Pancreas (tissue), 10 donors: ENCODE results near the gene RAD51B. TPM values are rescaled to one million over a fixed set of nuclear protein-coding genes. Genes with fewer than 3 reads are reported as not detected.

Experiments used
- ATAC-seq, 4 donors: fragments of 200-7000 bp; cut with Tn5 transposase; one replicate each; pipeline versions ENCODE4 v1.8.0 to v1.9.1; 2020; ENCODE audit warnings: mild to moderate bottlenecking in 4 of 4, moderate library complexity in 4 of 4
- DNase-seq, 6 donors: peaks; one replicate each; pipeline ENCODE4 v3.0.0-alpha.2; 2020
- FAIRE-seq: peaks from 2 replicates; lab custom pipeline; 2012; peaks lifted over from hg19 to GRCh38; lab: Jason Lieb, UNC
- H3K27ac ChIP-seq, 4 donors: fragments of 200-600 bp; sonication (generic); 1 replicate in 3 of 4; 2 replicates in 1 of 4; pipeline versions ENCODE4 v1.5.0 to v1.8.0; 2020
- H3K27me3 ChIP-seq, 4 donors: fragments of 200-600 bp; one replicate each; pipeline ENCODE4 v1.8.0; 2021
- H3K36me3 ChIP-seq, 3 donors: fragments of 200-600 bp; sonication (generic) in 1 of 3; one replicate each; pipeline versions ENCODE4 v1.5.0 to v1.8.0; 2020 to 2021
- H3K4me1 ChIP-seq, 3 donors: fragments of 200-600 bp; one replicate each; pipeline ENCODE4 v1.8.0; 2021
- H3K4me3 ChIP-seq, 4 donors: fragments of 200-600 bp; sonication (generic) in 2 of 4; one replicate each; pipeline versions ENCODE4 v1.5.0 to v1.8.0; 2020 to 2021
- H3K9me3 ChIP-seq, 4 donors: fragments of 200-600 bp; one replicate each; pipeline ENCODE4 v1.8.0; 2021
- WGBS, 2 donors: extraction: QIAGEN DNeasy Blood & Tissue Kit; methylation state at CpG; one replicate each; pipeline ENCODE4 v1.1.7; 2013; 5-methylcytosine and 5-hydroxymethylcytosine counted together
- intact Hi-C, 3 donors: fragments of 100-400 bp; cut with DNase I; formaldehyde crosslinking; loops; one replicate each; pipeline versions ENCODE4 v1.11.1 to v1.14.2; 2022
- polyA plus RNA-seq, 2 donors: library from polyadenylated mRNA; stranded (reverse); fragments of 200-250 nt; gene quantifications; one replicate each; pipeline ENCODE4 v1.2.3, GENCODE V29; 2013
- total RNA-seq, 6 donors: library from RNA; stranded (reverse); fragmentation: NEBNext Ultra II Directional in 4 of 6; extraction: Animal tissue kit (Norgen Biotek cat#: 25700) in 4 of 6; gene quantifications; one replicate each; pipeline versions ENCODE4 v1.2.1 to v1.2.4, GENCODE V29; 2021 to 2023
- TF ChIP-seq, protein P1 (sequence below), 4 donors: fragments of 200-600 bp; sonication (generic) in 3 of 4; IDR thresholded peaks; one replicate each; pipeline versions ENCODE4 v1.5.0 to v1.8.0; 2021; ENCODE audit warnings: antibody characterized with exemption in 4 of 4
- donor health status: healthy with polysubstance abuse.
- donor health status: DM: no; HTN: no; CAD: no; lungs with moderate emphysema.
- donor health status: DM: no; HTN: no; CAD: no.
- donor health status: control.
- donor health status: control.
- donor health status: Bipolar disorder and iron deficiency.
- donor health status: DM: yes; HTN: yes; CAD: no.
- donor health status: DM: no; HTN: no; CAD: no.
- donor health status: DM: no; HTN: no; CAD: no.
- donor health status: DM: yes; HTN: yes; CAD: no.

Gene RAD51B
- total and polyA plus RNA-seq, 8 donors: 1.1 to 17.3 (median 5.8) TPM

DNA sequence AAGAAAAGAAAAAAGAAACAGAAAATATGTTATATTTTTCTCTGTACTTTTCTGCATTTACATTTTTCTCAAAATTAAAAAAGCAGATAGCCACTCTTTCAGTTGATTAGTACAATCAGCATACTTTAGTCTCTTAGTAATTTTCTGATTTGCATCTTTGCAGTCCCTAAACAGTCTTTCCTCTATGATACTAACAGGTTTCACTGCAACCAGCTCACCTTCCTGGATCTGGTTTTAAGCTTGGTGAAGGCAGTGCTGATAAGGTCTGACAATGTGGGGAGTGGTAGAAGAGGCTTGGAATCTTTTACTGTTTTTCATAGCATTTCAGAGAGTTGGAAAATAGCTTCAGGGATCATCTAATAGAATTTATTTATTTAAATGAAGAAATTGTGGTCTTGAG lies 515.7 kb downstream of the RAD51B start:
- Histone ChIP-seq H3K27me3 (no peaks in the 10 kb centered on the region), H3K27ac (no peak overlapping the region), H3K4me1 (peaks cover 0 to 4% (median 0%) of the 10 kb centered on the region in 3 donors), H3K36me3 (no peaks in the 10 kb centered on the region), H3K9me3 (no peaks in the 10 kb centered on the region), H3K4me3 (no peak overlapping the region)
- FAIRE-seq: no peak
- no peak for ATAC-seq
- intact Hi-C loops: no loop called here
- TF ChIP-seq, protein P1, sequence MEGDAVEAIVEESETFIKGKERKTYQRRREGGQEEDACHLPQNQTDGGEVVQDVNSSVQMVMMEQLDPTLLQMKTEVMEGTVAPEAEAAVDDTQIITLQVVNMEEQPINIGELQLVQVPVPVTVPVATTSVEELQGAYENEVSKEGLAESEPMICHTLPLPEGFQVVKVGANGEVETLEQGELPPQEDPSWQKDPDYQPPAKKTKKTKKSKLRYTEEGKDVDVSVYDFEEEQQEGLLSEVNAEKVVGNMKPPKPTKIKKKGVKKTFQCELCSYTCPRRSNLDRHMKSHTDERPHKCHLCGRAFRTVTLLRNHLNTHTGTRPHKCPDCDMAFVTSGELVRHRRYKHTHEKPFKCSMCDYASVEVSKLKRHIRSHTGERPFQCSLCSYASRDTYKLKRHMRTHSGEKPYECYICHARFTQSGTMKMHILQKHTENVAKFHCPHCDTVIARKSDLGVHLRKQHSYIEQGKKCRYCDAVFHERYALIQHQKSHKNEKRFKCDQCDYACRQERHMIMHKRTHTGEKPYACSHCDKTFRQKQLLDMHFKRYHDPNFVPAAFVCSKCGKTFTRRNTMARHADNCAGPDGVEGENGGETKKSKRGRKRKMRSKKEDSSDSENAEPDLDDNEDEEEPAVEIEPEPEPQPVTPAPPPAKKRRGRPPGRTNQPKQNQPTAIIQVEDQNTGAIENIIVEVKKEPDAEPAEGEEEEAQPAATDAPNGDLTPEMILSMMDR (IDR thresholded peaks at IDR 0.05): no peak
- no peak for DNase-seq

DNA sequence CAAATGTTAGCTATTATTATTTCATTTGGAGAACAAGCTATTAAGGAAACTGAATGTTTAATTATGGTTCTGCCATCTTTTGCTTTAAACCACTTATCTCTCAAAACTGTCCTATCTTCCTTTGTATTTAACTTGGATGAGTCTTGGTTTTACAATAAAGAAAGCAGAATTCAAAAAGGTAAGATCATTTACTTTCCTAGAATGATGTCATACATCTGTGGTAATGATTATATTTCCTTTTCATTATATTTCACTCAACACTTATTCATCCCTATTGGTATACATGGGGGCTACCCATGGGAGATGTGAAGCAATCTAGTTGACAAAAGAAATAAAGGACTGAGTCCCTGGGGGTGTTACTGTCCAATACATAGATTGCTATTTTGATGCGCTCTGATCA lies 516.6 kb downstream of the RAD51B start:
- Histone ChIP-seq H3K4me3 (no peak overlapping the region), H3K27ac (no peak overlapping the region), H3K4me1 (peaks cover 0 to 4% (median 0%) of the 10 kb centered on the region in 3 donors), H3K27me3 (no peaks in the 10 kb centered on the region), H3K9me3 (no peaks in the 10 kb centered on the region), H3K36me3 (no peaks in the 10 kb centered on the region)
- no peak for FAIRE-seq
- TF ChIP-seq, protein P1 (IDR thresholded peaks at IDR 0.05): no peak
- ATAC-seq: no peak
- DNase-seq: no peak
- 95 to 100% methylated on average over 1 of the region's 1 CpG for WGBS, 2 donors
- intact Hi-C loops: no loop called here

DNA sequence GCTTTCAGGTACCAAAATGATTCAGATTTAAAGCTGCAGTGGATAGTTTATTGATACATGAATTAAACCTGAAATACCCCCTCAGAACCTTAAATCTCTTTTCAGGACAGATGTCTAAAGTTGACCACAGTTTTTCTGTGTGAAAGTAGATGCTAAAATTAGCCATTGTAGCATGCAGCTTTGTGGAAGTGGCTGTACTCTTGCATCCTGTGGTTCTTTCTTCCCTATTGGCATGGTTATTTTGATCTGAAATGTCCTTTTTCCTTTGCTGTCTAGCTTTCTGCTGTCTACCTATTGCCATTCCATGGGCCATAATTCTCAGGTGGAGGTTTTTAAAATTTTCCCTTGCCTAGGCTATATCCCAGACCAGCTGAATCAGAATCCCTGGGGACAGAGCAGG lies 517.7 kb downstream of the RAD51B start:
- TF ChIP-seq, protein P1 (IDR thresholded peaks at IDR 0.05): no peak
- no peak for FAIRE-seq
- no peaks in the 10 kb centered on the region for H3K9me3 ChIP-seq
- DNase-seq: no peak
- no peaks in the 10 kb centered on the region for H3K36me3 ChIP-seq
- intact Hi-C loops: no loop called here
- peaks cover 0 to 4% (median 0%) of the 10 kb centered on the region in 3 donors for H3K4me1 ChIP-seq
- ATAC-seq: peak in 1 of 4 donors; percentile 25
- no peak overlapping the region for H3K4me3 ChIP-seq
- no peak overlapping the region for H3K27ac ChIP-seq
- H3K27me3 ChIP-seq: no peaks in the 10 kb centered on the region

DNA sequence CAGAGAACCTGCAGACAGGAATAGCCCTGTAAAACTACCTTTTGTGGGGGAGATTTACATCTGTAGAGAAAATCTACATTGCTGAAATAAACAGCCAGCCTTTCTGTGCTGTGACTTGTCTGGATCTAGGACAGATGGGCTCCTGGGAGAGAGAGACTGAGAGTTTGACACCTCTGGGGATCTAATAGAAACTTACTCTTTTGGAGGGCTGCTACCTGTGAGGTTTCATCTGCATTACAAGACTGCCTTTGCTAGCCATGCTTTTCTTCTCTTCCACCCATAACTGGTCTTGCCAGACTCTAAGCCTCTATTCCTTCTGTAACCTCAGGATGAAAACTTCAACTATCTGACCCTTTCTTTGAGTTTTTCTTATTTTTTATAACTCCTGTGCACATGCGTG lies 520.7 kb downstream of the RAD51B start:
- H3K4me3 ChIP-seq: no peak overlapping the region
- TF ChIP-seq, protein P1 (IDR thresholded peaks at IDR 0.05): no peak
- H3K27ac ChIP-seq: no peak overlapping the region
- no peak for ATAC-seq
- WGBS, 2 donors: 95 to 100% methylated on average over 1 of the region's 1 CpG
- peaks cover 0 to 4% (median 0%) of the 10 kb centered on the region in 3 donors for H3K4me1 ChIP-seq
- H3K27me3 ChIP-seq: no peaks in the 10 kb centered on the region
- intact Hi-C loops: no loop called here
- FAIRE-seq: no peak
- H3K36me3 ChIP-seq: no peaks in the 10 kb centered on the region
- no peak for DNase-seq
- H3K9me3 ChIP-seq: no peaks in the 10 kb centered on the region

- TF ChIP-seq, protein P1 (IDR thresholded peaks at IDR 0.05): no peak
- no peak for DNase-seq
- 86 to 87% methylated on average over 4 of the region's 4 CpGs for WGBS, 2 donors
- intact Hi-C loops: no loop called here
- H3K27ac ChIP-seq: no peak overlapping the region
- H3K4me1 ChIP-seq: no peaks in the 10 kb centered on the region
- ATAC-seq: no peak
- no peak overlapping the region for H3K4me3 ChIP-seq
- no peak for FAIRE-seq
- H3K27me3 ChIP-seq: no peaks in the 10 kb centered on the region
- no peaks in the 10 kb centered on the region for H3K9me3 ChIP-seq
- no peaks in the 10 kb centered on the region for H3K36me3 ChIP-seq
Observed at GRCh38 chr14:68341411-68342212, 522.0 kb downstream of the RAD51B start.
